Omental fat pad (tissue), 4 donors: ENCODE data around the gene ARHGAP15. TPM values are rescaled to one million over a fixed set of nuclear protein-coding genes. Genes with fewer than 3 reads are reported as not detected.

Experiments used
- ATAC-seq: fragments of 150-250 bp; one replicate; pipeline ENCODE4 v1.9.1; 2016; ENCODE audit warnings: mild to moderate bottlenecking, moderate library complexity; ENCODE audit not compliant: low FRiP score
- DNase-seq: peaks from one replicate; pipeline ENCODE4 v3.0.0-alpha.2; 2019; ENCODE audit warnings: low spot score
- total RNA-seq, 4 donors: library from RNA; depleted of rRNA; stranded (reverse); fragments of >200 nt; gene quantifications; one replicate each; pipeline ENCODE4 v1.1.0, GENCODE V29; 2016
- TF ChIP-seq, protein P1 (sequence below), 3 donors: fragments of 450-650 bp; IDR thresholded peaks; one replicate each; pipeline ENCODE4 v1.5.1; 2016 to 2017; ENCODE audit warnings: antibody characterized with exemption in 3 of 3, mild to moderate bottlenecking in 3 of 3, moderate library complexity in 2 of 3

ARHGAP15 gene
- total RNA-seq, 4 donors from 2014 or later = 12.2 to 27.6 (median 20.7) TPM

DNA sequence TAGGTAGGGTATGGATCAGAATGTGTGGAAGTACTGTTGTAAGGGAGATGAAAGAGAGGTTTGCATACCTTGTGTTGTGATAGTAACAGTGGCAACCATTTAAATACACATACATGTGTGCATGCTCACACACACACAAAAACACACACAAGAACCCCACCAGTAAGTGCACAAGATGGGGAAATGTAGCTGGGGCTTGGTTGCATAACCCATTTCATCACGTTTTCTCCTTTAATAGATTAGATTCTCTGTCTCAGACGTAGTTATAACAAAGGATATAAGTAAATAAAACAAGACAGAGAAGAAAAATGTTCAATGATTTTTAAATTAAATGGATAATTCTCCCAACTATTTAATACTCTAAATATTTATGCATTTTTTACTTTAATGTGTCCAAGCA, 13.4 kb downstream of the ARHGAP15 start:
- TF ChIP-seq, protein P1, sequence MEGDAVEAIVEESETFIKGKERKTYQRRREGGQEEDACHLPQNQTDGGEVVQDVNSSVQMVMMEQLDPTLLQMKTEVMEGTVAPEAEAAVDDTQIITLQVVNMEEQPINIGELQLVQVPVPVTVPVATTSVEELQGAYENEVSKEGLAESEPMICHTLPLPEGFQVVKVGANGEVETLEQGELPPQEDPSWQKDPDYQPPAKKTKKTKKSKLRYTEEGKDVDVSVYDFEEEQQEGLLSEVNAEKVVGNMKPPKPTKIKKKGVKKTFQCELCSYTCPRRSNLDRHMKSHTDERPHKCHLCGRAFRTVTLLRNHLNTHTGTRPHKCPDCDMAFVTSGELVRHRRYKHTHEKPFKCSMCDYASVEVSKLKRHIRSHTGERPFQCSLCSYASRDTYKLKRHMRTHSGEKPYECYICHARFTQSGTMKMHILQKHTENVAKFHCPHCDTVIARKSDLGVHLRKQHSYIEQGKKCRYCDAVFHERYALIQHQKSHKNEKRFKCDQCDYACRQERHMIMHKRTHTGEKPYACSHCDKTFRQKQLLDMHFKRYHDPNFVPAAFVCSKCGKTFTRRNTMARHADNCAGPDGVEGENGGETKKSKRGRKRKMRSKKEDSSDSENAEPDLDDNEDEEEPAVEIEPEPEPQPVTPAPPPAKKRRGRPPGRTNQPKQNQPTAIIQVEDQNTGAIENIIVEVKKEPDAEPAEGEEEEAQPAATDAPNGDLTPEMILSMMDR (IDR thresholded peaks at IDR 0.05) = no peak
- DNase-seq = no peak
- ATAC-seq = no peak

DNA sequence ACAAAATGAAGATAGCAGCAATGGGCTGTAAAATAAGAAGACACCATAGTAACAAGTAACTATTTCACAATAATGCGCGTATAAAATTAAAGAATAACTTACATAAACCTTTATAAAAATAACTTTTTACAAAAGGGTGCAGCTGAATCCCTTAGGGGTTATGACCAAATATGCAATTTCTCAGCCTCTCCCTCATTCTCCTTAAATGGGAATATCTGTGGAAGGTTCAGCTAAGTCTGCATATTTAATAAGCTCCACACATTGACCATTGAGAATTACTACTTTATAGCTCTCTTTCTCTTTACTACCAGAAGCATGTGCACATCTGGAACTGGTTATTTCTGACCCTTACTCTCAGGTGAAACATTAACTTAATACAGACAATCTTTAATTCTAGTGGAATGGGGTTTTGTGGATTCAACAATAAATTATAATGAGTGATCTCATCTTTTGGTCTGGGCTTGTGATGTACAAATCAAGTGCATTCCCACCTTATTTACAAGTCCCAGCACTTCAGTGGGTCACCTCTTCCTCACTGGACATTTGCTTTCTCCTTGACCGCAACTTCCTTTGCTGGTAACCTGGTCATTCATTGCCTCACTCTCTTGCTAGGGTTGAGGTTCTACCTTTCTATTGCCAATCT, 15.7 kb downstream of the ARHGAP15 start:
- TF ChIP-seq, protein P1 (IDR thresholded peaks at IDR 0.05) = no peak
- DNase-seq (no peak), ATAC-seq (no peak)

DNA sequence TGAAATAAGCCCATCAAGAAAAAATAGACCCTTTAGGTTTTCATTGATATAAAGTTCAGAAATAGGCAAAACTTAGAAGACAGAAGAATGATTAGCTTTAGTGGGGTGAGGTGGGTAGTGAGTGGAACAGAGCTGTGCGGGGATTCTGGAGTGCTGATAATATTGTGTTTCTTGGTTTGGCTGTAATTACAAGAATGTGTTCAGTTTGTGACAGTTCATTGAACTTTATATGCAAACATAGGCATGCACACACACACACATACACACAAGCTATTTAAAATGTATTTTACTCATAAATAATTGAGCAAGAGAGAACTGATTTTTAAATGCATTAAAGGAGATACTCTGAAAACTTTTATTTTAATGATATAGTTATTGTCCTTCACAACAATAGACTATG, 17.1 kb downstream of the ARHGAP15 start:
- TF ChIP-seq, protein P1 (IDR thresholded peaks at IDR 0.05) = no peak
- no peak for DNase-seq
- no peak for ATAC-seq

DNA sequence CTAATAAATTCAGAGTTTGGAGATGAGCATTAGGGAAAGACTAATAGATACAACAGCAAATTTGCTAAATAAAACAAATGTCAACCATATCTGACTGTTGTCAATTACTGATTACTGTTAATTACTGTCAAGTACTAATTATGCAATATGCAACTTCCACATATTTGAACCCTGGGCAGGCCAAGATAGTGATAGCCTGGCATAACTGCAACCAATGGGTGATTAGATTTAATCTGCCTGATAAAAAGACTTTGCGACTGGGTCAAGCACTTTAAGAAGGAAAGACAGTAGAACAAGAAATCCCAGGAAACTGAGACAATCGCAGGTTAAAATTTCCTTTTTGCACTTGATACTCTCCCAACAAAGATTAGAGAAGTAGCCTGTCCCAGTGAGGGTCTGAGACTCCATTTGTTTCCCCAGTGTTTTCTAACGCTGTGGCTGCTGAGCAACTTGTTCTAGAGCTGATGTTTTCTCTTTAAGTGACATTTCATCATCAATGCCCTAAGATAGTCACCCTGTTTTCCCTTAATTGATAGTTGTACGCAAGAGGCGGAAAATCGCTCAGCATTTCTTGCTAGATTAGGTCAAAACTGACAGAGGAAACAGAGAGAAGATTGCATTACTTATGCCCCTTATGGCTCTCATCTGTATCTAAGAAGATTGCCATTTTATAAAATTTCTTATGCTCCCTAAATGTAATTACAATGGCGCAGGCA, 17.8 kb downstream of the ARHGAP15 start:
- no peak for ATAC-seq
- TF ChIP-seq, protein P1 (IDR thresholded peaks at IDR 0.05) = no peak
- no peak for DNase-seq

DNA sequence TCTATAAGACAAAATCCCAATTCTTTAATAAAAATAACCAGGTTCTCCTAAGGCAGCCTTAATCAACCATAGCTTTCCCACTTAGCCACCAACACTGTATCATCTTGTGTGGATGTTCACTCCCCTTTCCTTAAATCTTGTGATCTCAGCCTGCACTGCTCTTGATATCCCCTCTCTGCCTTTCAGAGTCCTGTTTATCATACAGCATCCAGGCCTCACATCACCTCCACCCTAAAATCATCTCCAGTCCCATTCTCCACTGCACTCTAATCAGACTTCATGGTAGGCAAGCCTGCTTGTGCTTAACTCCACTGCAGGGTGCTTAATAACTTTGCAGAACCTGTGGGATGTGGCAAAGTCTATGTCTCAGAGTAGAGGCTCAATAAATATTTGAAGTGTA, 18.8 kb downstream of the ARHGAP15 start:
- DNase-seq = no peak
- ATAC-seq = no peak
- TF ChIP-seq, protein P1 (IDR thresholded peaks at IDR 0.05) = no peak

DNA sequence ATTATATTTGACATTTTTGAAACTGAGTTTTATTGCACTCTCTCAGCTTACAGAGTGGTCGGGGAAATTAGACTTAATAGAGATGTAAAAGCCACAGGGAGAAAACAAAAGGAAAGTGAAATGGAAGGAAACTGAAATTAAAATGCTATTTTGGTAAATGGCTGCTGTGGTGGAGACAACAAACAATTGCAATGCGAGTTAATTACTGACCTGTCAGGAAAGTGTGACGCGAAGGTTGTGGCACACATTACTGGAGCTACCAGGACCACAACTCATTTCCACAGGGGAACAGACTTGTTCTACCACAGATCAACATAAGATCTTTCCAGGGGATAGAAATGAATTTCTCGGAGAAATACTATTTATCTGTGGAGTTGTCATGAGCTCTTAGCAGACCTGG, 19.5 kb downstream of the ARHGAP15 start:
- DNase-seq = no peak
- TF ChIP-seq, protein P1 (IDR thresholded peaks at IDR 0.05) = no peak
- ATAC-seq = no peak

DNA sequence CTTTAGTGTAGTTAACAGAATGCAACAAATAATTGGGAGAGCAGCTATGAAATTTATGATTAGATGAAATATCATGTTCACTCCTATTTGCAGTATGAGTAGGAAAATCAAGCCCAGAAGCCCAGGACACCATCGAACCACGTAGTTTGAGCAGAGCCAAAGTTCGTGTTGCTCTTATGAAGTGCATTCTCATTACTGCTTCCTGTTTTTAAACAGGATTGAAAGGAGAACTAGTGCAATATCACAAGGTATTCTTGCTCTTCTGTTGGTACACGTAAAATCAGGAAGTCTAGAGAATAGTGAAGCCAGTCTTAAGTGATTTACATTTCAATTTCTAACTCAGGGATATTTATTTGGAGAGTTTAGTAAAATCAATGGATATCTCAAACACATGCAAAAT, 21.1 kb downstream of the ARHGAP15 start:
- TF ChIP-seq, protein P1 (IDR thresholded peaks at IDR 0.05) = no peak
- ATAC-seq (no peak), DNase-seq (no peak)
